DOHH2 (cell line): Measurements from ENCODE around the gene ALOX5.

Source experiments
- H3F3A ChIP-seq: fragments of 200-600 bp; sonication (generic), shearing (Covaris generic); 2 replicates; pipeline ENCODE4 v1.6.0; 2016; ENCODE audit warnings: antibody characterized with exemption, mild to moderate bottlenecking; ENCODE audit not compliant: control insufficient read depth, insufficient read depth
- H3K27ac ChIP-seq: fragments of 200-600 bp; sonication (generic); 2 replicates; pipeline ENCODE4 v1.5.1; 2014; ENCODE audit warnings: low read depth, mild to moderate bottlenecking, low read length, moderate library complexity
- H3K27me3 ChIP-seq: fragments of 200-600 bp; sonication (generic); 2 replicates; pipeline ENCODE4 v1.6.1; 2014; ENCODE audit warnings: mild to moderate bottlenecking, low read length, mixed read lengths; ENCODE audit not compliant: control insufficient read depth
- H3K36me3 ChIP-seq: fragments of 200-600 bp; sonication (generic); 2 replicates; pipeline ENCODE4 v1.6.1; 2014; ENCODE audit warnings: mild to moderate bottlenecking, low read length, moderate library complexity, mixed read lengths; ENCODE audit not compliant: control insufficient read depth
- H3K4me1 ChIP-seq: fragments of 200-600 bp; sonication (generic); 2 replicates; pipeline ENCODE4 v1.6.1; 2014; ENCODE audit warnings: mild to moderate bottlenecking, low read length, mixed read lengths; ENCODE audit not compliant: control insufficient read depth
- H3K4me2 ChIP-seq: fragments of 200-600 bp; sonication (generic); 2 replicates; pipeline ENCODE4 v1.6.0; 2014; ENCODE audit warnings: mild to moderate bottlenecking, low read length, moderate library complexity
- H3K4me3 ChIP-seq: fragments of 200-600 bp; sonication (generic); 2 replicates; pipeline ENCODE4 v1.5.1; 2014; ENCODE audit warnings: mild to moderate bottlenecking, low read length, mixed read lengths
- H3K79me2 ChIP-seq: fragments of 200-600 bp; sonication (generic); 2 replicates; pipeline ENCODE4 v1.6.1; 2014; ENCODE audit warnings: mild to moderate bottlenecking, low read length, mixed read lengths; ENCODE audit not compliant: control insufficient read depth
- H3K9me2 ChIP-seq: fragments of 200-600 bp; sonication (generic); replicated peaks from 2 replicates; pipeline ENCODE4 v1.6.1; 2014; ENCODE audit warnings: mild to moderate bottlenecking, low read length, mixed read lengths; ENCODE audit not compliant: control insufficient read depth
- H3K9me3 ChIP-seq: fragments of 200-600 bp; sonication (generic); 2 replicates; pipeline ENCODE4 v1.6.1; 2014; ENCODE audit warnings: antibody characterized with exemption, low read length, mixed read lengths; ENCODE audit not compliant: control insufficient read depth, insufficient read depth
- H4K20me1 ChIP-seq: fragments of 200-600 bp; sonication (generic); 2 replicates; pipeline ENCODE4 v1.6.0; 2014; ENCODE audit warnings: low read depth, mild to moderate bottlenecking, antibody characterized with exemption, low read length, moderate library complexity; ENCODE audit not compliant: control insufficient read depth, insufficient read depth
- CTCF ChIP-seq: fragments of 200-600 bp; sonication (generic); IDR thresholded peaks from one replicate; pipeline ENCODE4 v1.5.1; 2014; ENCODE audit warnings: antibody characterized with exemption, mild to moderate bottlenecking, low read depth, low read length; ENCODE audit not compliant: poor library complexity, severe bottlenecking
- EZH2phosphoT487 ChIP-seq: fragments of 200-600 bp; sonication (generic); IDR thresholded peaks from 2 replicates; pipeline ENCODE4 v1.6.1; 2017; ENCODE audit warnings: borderline replicate concordance, mild to moderate bottlenecking, antibody characterized with exemption, low read length, moderate library complexity, mixed read lengths

Gene ALOX5

GRCh38 chr10:45422207-45422865, 48.3 kb downstream of the ALOX5 start:
- H3K9me2 ChIP-seq = no peaks in the 10 kb centered on the region
- no peaks in the 10 kb centered on the region; the same call in 1 of the 2 replicates for H3F3A ChIP-seq
- peaks cover 44% of the 10 kb centered on the region for H3K79me2 ChIP-seq
- H3K4me1 ChIP-seq = peaks cover 36% of the 10 kb centered on the region
- H3K27me3 ChIP-seq = no peaks in the 10 kb centered on the region
- no peak overlapping the region for H3K4me3 ChIP-seq
- H4K20me1 ChIP-seq = 0 out of 2 replicates have a peak, but pooled peaks cover 5% of the 10 kb centered on the region
- H3K9me3 ChIP-seq = no peaks in the 10 kb centered on the region
- no peak overlapping the region for H3K4me2 ChIP-seq
- TF ChIP-seq EZH2phosphoT487 (no peak), CTCF (no peak)
- peaks cover 100% of the 10 kb centered on the region for H3K36me3 ChIP-seq
- H3K27ac ChIP-seq = no peak overlapping the region

GRCh38 chr10:45422866-45423659, 49.0 kb downstream of the ALOX5 start:
- no peak overlapping the region for H3K4me3 ChIP-seq
- H3K9me3 ChIP-seq = no peaks in the 10 kb centered on the region
- no peak for TF ChIP-seq CTCF
- TF ChIP-seq EZH2phosphoT487 = no peak
- H3K79me2 ChIP-seq = peaks cover 37% of the 10 kb centered on the region
- no peak overlapping the region for H3K27ac ChIP-seq
- H3K9me2 ChIP-seq = no peaks in the 10 kb centered on the region
- no peaks in the 10 kb centered on the region for H3K27me3 ChIP-seq
- no peak overlapping the region for H3K4me2 ChIP-seq
- no peaks in the 10 kb centered on the region; the same call in 1 of the 2 replicates for H3F3A ChIP-seq
- peaks cover 29% of the 10 kb centered on the region for H3K4me1 ChIP-seq
- peaks cover 99% of the 10 kb centered on the region for H3K36me3 ChIP-seq
- H4K20me1 ChIP-seq = 0 out of 2 replicates have a peak, but pooled peaks cover 5% of the 10 kb centered on the region

GRCh38 chr10:45423976-45424499, 50.0 kb downstream of the ALOX5 start:
- Histone ChIP-seq H3K4me1 (peaks cover 19% of the 10 kb centered on the region), H3F3A (no peaks in the 10 kb centered on the region), H3K4me2 (no peak overlapping the region), H3K27me3 (no peaks in the 10 kb centered on the region), H3K27ac (no peak overlapping the region), H4K20me1 (0 out of 2 replicates have a peak, but pooled peaks cover 5% of the 10 kb centered on the region), H3K36me3 (peaks cover 99% of the 10 kb centered on the region), H3K9me3 (no peaks in the 10 kb centered on the region), H3K4me3 (no peak overlapping the region), H3K9me2 (no peaks in the 10 kb centered on the region), H3K79me2 (peaks cover 37% of the 10 kb centered on the region)
- no peak for TF ChIP-seq CTCF
- no peak for TF ChIP-seq EZH2phosphoT487
